Transverse colon (tissue), 4 donors: Measurements from ENCODE around the gene CYTH4. TPM values are rescaled to one million over a fixed set of nuclear protein-coding genes. Genes with fewer than 3 reads are reported as not detected.
"Not testable (repeated sequence)": the region's sequence is repeated elsewhere in the genome, so short reads cannot be mapped to it uniquely, and the experiment has no call there.

Source experiments
- DNase-seq: peaks from one replicate; pipeline ENCODE4 v3.0.0-alpha.2; 2019
- H3K27ac ChIP-seq, 4 donors: fragments of 200-600 bp; sonication (generic); 2 replicates each; pipeline ENCODE4 v1.5.1; 2016 to 2018; ENCODE audit warnings: inconsistent platforms in 4 of 4
- H3K27me3 ChIP-seq: fragments of 200-600 bp; sonication (generic); 2 replicates; pipeline ENCODE4 v1.5.1; 2017; ENCODE audit warnings: inconsistent platforms
- H3K36me3 ChIP-seq, 4 donors: fragments of 200-600 bp; sonication (generic); 2 replicates each; pipeline ENCODE4 v1.5.1; 2017 to 2019; ENCODE audit warnings: inconsistent platforms in 4 of 4
- H3K4me1 ChIP-seq, 4 donors: fragments of 200-600 bp; sonication (generic); 2 replicates each; pipeline ENCODE4 v1.5.1; 2017 to 2020; ENCODE audit warnings: inconsistent platforms in 4 of 4
- H3K4me3 ChIP-seq, 4 donors: fragments of 200-600 bp; sonication (generic); 1 replicate in 1 of 4; 2 replicates in 3 of 4; pipeline versions ENCODE4 v1.5.1 to v1.6.1; 2017 to 2019; ENCODE audit warnings: inconsistent platforms in 4 of 4
- H3K9me3 ChIP-seq, 2 donors: fragments of 200-600 bp; sonication (generic); 2 replicates each; pipeline ENCODE4 v1.5.1; 2017 to 2019; ENCODE audit warnings: inconsistent platforms in 2 of 2
- CTCF ChIP-seq, 5 experiments: fragments of 200-600 bp in 3 of 5; fragments of 450-650 bp in 2 of 5; sonication (generic) in 3 of 5; IDR thresholded peaks; 1 replicate in 2 of 5; 2 replicates in 3 of 5; pipeline ENCODE4 v1.5.1; 2016 to 2017; ENCODE audit warnings: antibody characterized with exemption in 5 of 5, inconsistent platforms in 3 of 5, mild to moderate bottlenecking in 2 of 5, moderate library complexity in 1 of 5
- EP300 ChIP-seq: sonication (generic); formaldehyde crosslinking; IDR thresholded peaks from one replicate; pipeline ENCODE4 v1.6.1; 2017; ENCODE audit warnings: antibody characterized with exemption, low read depth
- POLR2A ChIP-seq: fragments of 450-650 bp; IDR thresholded peaks from one replicate; pipeline ENCODE4 v1.6.1; 2016; ENCODE audit warnings: antibody characterized with exemption, mild to moderate bottlenecking, moderate library complexity
- POLR2AphosphoS5 ChIP-seq, 3 donors: sonication (generic); formaldehyde crosslinking; IDR thresholded peaks; one replicate each; pipeline ENCODE4 v1.6.1; 2016; ENCODE audit warnings: antibody characterized with exemption in 3 of 3
- WGBS, 2 donors: methylation state at CpG; one replicate each; pipeline ENCODE4 v1.1.5; 2018; ENCODE audit warnings: low coverage in 1 of 2; 5-methylcytosine and 5-hydroxymethylcytosine counted together
- in situ Hi-C, 4 donors: fragments of 200-750 bp; cut with MboI; loops; one replicate each; pipeline versions ENCODE4 v1.15.0 to v1.15.1; 2017; ENCODE audit warnings: low sequenced_read_pairs in 3 of 4, low pct_ligation_motif_present in 1 of 4, low pct_unique_long_range_greater_than_20kb in 1 of 4
- intact Hi-C: fragments of 100-400 bp; cut with DNase I; formaldehyde crosslinking; loops from one replicate; pipeline ENCODE4 v1.15.1; 2023; ENCODE audit warnings: low total_unique reads
- total RNA-seq, 4 donors: library from RNA; depleted of rRNA; stranded (reverse); fragments of >200 nt; gene quantifications; one replicate each; pipeline ENCODE4 v1.1.0, GENCODE V29; 2016

The CYTH4 gene
- total RNA-seq, 4 donors from 2014 or later = 1.4 to 26.9 (median 10.6) TPM

GRCh38 chr22:37245740-37246139 lies 36.6 kb upstream of the CYTH4 start:
- in situ Hi-C loops (no loop called here), intact Hi-C loops (no loop called here)
- H3K27ac ChIP-seq = peak overlapping the region in 3 of 4 donors; percentile 14 to 76 (median 28)
- no peak for DNase-seq
- H3K4me3 ChIP-seq = no peak overlapping the region
- peaks cover 0 to 17% (median 8%) of the 10 kb centered on the region in 4 donors for H3K4me1 ChIP-seq
- H3K27me3 ChIP-seq = peaks cover 8% of the 10 kb centered on the region
- no peak for TF ChIP-seq POLR2AphosphoS5 (IDR thresholded peaks at IDR 0.05)
- no peak for TF ChIP-seq POLR2A
- TF ChIP-seq CTCF (IDR thresholded peaks at IDR 0.05) = no peak
- no peak for TF ChIP-seq EP300
- no peaks in the 10 kb centered on the region for H3K36me3 ChIP-seq
- WGBS, 2 donors = 65 to 68% methylated on average over 6 of the region's 6 CpGs
- H3K9me3 ChIP-seq = no peaks in the 10 kb centered on the region

GRCh38 chr22:37248251-37248650 lies 34.1 kb upstream of the CYTH4 start:
- DNase-seq = no peak
- no peak for TF ChIP-seq POLR2A
- TF ChIP-seq POLR2AphosphoS5 (IDR thresholded peaks at IDR 0.05) = no peak
- no peak for TF ChIP-seq CTCF (IDR thresholded peaks at IDR 0.05)
- no peak for TF ChIP-seq EP300
- Histone ChIP-seq H3K4me3 (no peak overlapping the region), H3K27me3 (peaks cover 22% of the 10 kb centered on the region), H3K9me3 (no peaks in the 10 kb centered on the region), H3K36me3 (no peaks in the 10 kb centered on the region), H3K27ac (peak overlapping the region in 1 of 4 donors; percentile 30), H3K4me1 (peaks cover 0 to 17% (median 6%) of the 10 kb centered on the region in 4 donors)
- in situ Hi-C loops = no loop called here
- 41 to 56% methylated on average over 5 to 6 of the region's 6 CpGs for WGBS, 2 donors
- intact Hi-C loops = no loop called here

- Histone ChIP-seq H3K4me3 (no peak overlapping the region), H3K27me3 (peaks cover 35% of the 10 kb centered on the region), H3K36me3 (no peaks in the 10 kb centered on the region), H3K27ac (no peak overlapping the region), H3K4me1 (peaks cover 0 to 4% (median 0%) of the 10 kb centered on the region in 4 donors), H3K9me3 (no peaks in the 10 kb centered on the region)
- WGBS, 2 donors = 57 to 69% methylated on average over 2 to 12 of the region's 12 CpGs
- in situ Hi-C loops = no loop called here
- TF ChIP-seq POLR2A (no peak), POLR2AphosphoS5 (IDR thresholded peaks at IDR 0.05) (no peak), EP300 (no peak), CTCF (IDR thresholded peaks at IDR 0.05) (no peak)
- no peak for DNase-seq
- intact Hi-C loops = no loop called here
Observed at GRCh38 chr22:37249986-37250385, 32.3 kb upstream of the CYTH4 start.

- H3K4me1 ChIP-seq, H3K4me3 ChIP-seq, H3K9me3 ChIP-seq, intact Hi-C loops, H3K36me3 ChIP-seq, in situ Hi-C loops, DNase-seq, H3K27ac ChIP-seq: not testable (repeated sequence)
- WGBS, 2 donors = 79 to 91% methylated on average over 5 to 8 of the region's 8 CpGs
- H3K27me3 ChIP-seq = peaks cover 52% of the 10 kb centered on the region
Observed at GRCh38 chr22:37251836-37252235, 30.5 kb upstream of the CYTH4 start.

- no peak for DNase-seq
- no peak overlapping the region for H3K4me3 ChIP-seq
- H3K27ac ChIP-seq = no peak overlapping the region
- no peaks in the 10 kb centered on the region for H3K9me3 ChIP-seq
- H3K27me3 ChIP-seq = peaks cover 65% of the 10 kb centered on the region
- H3K4me1 ChIP-seq = peaks cover 0 to 4% (median 0%) of the 10 kb centered on the region in 4 donors
- H3K36me3 ChIP-seq = no peaks in the 10 kb centered on the region
- intact Hi-C loops = no loop called here
- in situ Hi-C loops = no loop called here
- no peak for TF ChIP-seq CTCF (IDR thresholded peaks at IDR 0.05)
- TF ChIP-seq POLR2A = no peak
- TF ChIP-seq POLR2AphosphoS5 (IDR thresholded peaks at IDR 0.05) = no peak
- TF ChIP-seq EP300 = no peak
- 45 to 56% methylated on average over 7 of the region's 7 CpGs for whole genome bisulfite sequencing, 2 donors
Observed at GRCh38 chr22:37253126-37253660, 29.1 kb upstream of the CYTH4 start.
